Measurements from ENCODE around the gene DGKG.

DGKG gene

GRCh38 chr3:186317478-186317877 is 44.6 kb downstream of the DGKG start:
- Mint-ChIP-seq H3K27me3 (no peaks in the 10 kb centered on the region), H3K27ac (no peak overlapping the region), H3K9me3 (no peaks in the 10 kb centered on the region), H3K4me1 (ENCODE audit: low read depth) (no peaks in the 10 kb centered on the region), H3K36me3 (ENCODE audit: low read depth) (no peaks in the 10 kb centered on the region), H3K4me3 (no peak overlapping the region)
- no peak for DNase-seq

DNA sequence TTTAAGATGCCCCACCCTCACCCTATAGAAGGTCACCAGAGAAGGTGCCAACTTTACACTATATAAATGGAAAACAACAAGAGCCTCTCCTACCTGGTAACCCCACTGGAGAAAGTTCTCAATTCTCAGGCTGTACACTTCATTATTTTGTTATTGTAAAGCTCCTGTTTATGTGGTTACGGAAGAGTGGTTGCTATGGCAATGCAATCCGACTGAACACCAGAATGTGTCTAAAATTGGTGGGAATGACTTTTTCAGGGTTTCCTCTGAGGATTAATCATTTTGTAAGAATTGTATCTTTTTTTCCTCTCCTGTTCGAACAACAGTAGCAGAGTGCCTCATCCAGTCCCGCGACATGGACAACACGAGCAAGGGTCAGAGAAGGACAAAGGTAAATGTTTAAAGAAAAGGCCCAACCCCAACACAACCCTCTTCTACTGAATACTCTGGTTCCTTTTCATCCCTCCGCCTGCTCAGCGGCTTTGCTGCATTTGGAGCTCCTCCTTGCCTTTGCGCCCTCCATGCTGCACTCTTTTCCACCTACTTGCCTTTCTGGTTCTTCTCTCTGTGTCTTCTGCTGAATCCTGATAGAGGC is 45.3 kb downstream of the DGKG start:
- Mint-ChIP-seq H3K36me3 (ENCODE audit: low read depth) (no peaks in the 10 kb centered on the region), H3K4me3 (no peak overlapping the region), H3K4me1 (ENCODE audit: low read depth) (no peaks in the 10 kb centered on the region)

DNA sequence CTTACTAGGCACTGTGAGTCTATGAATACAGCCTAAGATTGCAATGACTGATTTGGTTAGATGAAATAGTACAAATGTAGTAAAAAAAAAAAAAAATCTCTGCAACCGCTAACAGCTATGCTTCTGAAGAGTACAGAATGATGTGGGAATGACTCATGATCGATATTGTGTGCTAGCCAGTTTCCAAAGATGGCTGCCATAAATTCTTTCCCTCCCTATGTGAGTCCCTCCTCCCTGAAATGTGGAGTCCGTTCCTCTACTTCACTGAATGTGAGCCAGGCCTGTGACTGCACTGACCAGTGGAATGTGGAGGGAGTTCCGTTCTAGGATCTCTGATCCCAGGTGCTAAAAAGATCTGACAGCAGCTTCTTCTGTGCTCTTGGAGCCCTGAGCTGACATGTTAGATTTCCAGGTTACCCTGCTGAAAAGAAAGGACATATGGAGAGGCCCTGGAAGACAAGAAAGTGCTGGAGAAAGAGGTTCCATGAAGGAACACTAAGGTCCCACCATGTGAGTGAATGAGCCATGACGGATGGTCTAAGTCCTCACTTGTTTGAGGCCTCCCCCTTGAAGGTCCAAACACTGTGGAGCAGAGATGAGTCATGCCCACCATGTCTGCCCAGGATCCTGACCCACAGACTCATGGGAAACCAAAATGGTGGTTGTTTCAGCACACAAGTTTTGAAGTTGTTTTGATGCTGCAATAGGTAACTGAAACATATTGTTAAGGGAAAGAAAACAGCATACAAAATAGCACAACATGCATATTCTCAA is 46.3 kb downstream of the DGKG start:
- no peak for DNase-seq
- Mint-ChIP-seq H3K4me3 (no peak overlapping the region), H3K4me1 (ENCODE audit: low read depth) (no peaks in the 10 kb centered on the region), H3K9me3 (no peaks in the 10 kb centered on the region), H3K27ac (no peak overlapping the region), H3K27me3 (no peaks in the 10 kb centered on the region), H3K36me3 (ENCODE audit: low read depth) (no peaks in the 10 kb centered on the region)

More for the DNA sequence above, 45.3 kb downstream of the DGKG start:
- Mint-ChIP-seq H3K27ac (no peak overlapping the region), H3K27me3 (no peaks in the 10 kb centered on the region), H3K9me3 (no peaks in the 10 kb centered on the region)
- DNase-seq = no peak

- Mint-ChIP-seq H3K4me3 (no peak overlapping the region), H3K36me3 (ENCODE audit: low read depth) (no peaks in the 10 kb centered on the region)
Observed at GRCh38 chr3:186314896-186315295, 47.1 kb downstream of the DGKG start.

GRCh38 chr3:186311441-186311840 is 50.6 kb downstream of the DGKG start:
- H3K4me3 Mint-ChIP-seq = no peak overlapping the region
- H3K27me3 Mint-ChIP-seq = peaks cover 11% of the 10 kb centered on the region
- no peak for DNase-seq
- H3K9me3 Mint-ChIP-seq = no peaks in the 10 kb centered on the region
- no peaks in the 10 kb centered on the region for H3K4me1 Mint-ChIP-seq (ENCODE audit: low read depth)
- H3K27ac Mint-ChIP-seq = no peak overlapping the region
- H3K36me3 Mint-ChIP-seq (ENCODE audit: low read depth) = no peaks in the 10 kb centered on the region

More at GRCh38 chr3:186314896-186315295, 47.1 kb downstream of the DGKG start:
- Mint-ChIP-seq H3K4me1 (ENCODE audit: low read depth) (no peaks in the 10 kb centered on the region), H3K27me3 (no peaks in the 10 kb centered on the region), H3K27ac (no peak overlapping the region), H3K9me3 (no peaks in the 10 kb centered on the region)
- DNase-seq = no peak

GRCh38 chr3:186308549-186308948 is 53.5 kb downstream of the DGKG start:
- no peaks in the 10 kb centered on the region for H3K9me3 Mint-ChIP-seq
- no peaks in the 10 kb centered on the region for H3K4me1 Mint-ChIP-seq (ENCODE audit: low read depth)
- no peak overlapping the region for H3K4me3 Mint-ChIP-seq
- H3K36me3 Mint-ChIP-seq (ENCODE audit: low read depth) = no peaks in the 10 kb centered on the region
- H3K27me3 Mint-ChIP-seq = peaks cover 14% of the 10 kb centered on the region
- no peak overlapping the region for H3K27ac Mint-ChIP-seq
- DNase-seq = no peak

DNA sequence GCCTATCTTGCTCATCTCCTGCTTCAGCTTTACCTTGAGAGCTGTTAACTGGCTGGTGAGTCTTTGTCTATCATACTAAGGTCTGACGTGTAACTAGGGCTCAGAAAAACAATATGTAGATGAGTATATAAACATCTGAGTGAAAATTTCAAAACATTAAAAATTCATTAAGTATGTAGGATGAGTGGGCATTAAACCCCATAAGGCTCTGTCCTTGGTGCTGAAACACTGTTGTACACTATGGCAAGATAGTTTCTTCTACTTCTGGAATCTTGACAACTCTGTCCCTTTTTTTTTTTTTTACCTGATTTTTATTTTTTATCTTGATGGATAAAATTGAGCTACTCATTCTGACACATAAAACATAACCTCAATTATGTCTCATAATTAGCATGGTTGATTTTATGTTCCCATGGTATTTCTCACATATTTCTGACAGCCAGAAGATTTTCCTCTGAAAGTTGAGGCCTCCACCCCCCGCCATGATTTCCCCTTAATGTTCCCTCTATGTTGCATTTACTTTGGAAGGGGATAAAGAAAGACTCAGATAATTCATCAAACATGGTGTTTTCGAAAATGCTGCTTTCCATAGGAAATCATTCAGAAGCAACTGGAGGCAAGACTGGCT is 54.3 kb downstream of the DGKG start:
- DNase-seq = no peak
- H3K9me3 Mint-ChIP-seq = no peaks in the 10 kb centered on the region
- no peak overlapping the region for H3K4me3 Mint-ChIP-seq
- no peaks in the 10 kb centered on the region for H3K36me3 Mint-ChIP-seq (ENCODE audit: low read depth)
- H3K27me3 Mint-ChIP-seq = peaks cover 19% of the 10 kb centered on the region
- H3K4me1 Mint-ChIP-seq (ENCODE audit: low read depth) = no peaks in the 10 kb centered on the region
- H3K27ac Mint-ChIP-seq = no peak overlapping the region

DNA sequence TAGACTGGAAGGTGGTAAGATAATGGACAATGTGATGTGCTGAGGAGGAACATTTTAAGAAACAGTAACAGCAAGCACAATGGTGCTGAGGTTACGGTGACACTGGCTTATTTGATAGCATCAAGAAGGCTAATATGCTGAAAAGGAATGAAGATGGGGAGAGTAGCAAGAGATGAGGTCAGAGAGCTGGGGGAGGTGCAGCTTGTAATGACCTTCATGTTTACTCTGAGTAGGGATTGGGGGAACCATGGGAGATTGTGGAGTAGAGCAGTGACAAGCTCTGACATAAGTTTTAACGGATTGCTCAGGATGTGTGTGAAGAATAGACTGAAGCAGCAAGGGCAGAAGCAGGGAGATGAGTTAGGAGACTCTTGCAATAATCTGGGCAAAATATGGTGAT is 56.7 kb downstream of the DGKG start:
- Mint-ChIP-seq H3K9me3 (no peaks in the 10 kb centered on the region), H3K36me3 (ENCODE audit: low read depth) (no peaks in the 10 kb centered on the region), H3K27me3 (peaks cover 19% of the 10 kb centered on the region), H3K27ac (no peak overlapping the region), H3K4me3 (no peak overlapping the region), H3K4me1 (ENCODE audit: low read depth) (no peaks in the 10 kb centered on the region)
- DNase-seq = no peak

DNA sequence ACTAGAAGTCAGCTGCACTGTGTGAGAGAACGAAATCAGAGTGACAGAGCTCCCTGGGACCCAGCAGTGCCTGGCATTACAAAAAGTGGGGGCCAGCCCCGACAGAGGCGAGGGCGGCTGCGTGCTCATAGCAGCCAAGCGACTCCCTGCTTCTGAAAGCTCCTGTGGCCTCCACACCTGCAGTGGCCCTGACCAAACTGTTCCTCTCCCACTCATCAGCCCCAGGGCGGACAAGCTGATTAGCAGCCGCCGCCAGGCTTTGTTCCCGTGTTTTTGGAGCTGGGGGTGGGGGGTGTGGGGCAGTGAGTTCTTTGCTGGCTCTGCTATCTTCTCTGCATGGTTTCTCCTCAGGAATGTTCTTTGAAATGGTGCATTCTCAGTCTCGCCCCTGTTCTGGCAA is 58.1 kb downstream of the DGKG start:
- H3K4me1 Mint-ChIP-seq (ENCODE audit: low read depth) = no peaks in the 10 kb centered on the region
- no peak for DNase-seq
- no peaks in the 10 kb centered on the region for H3K9me3 Mint-ChIP-seq
- H3K4me3 Mint-ChIP-seq = no peak overlapping the region
- peaks cover 15% of the 10 kb centered on the region for H3K27me3 Mint-ChIP-seq
- H3K27ac Mint-ChIP-seq = no peak overlapping the region
- no peaks in the 10 kb centered on the region for H3K36me3 Mint-ChIP-seq (ENCODE audit: low read depth)

- no peak for DNase-seq
- no peak overlapping the region for H3K4me3 Mint-ChIP-seq
- H3K4me1 Mint-ChIP-seq (ENCODE audit: low read depth) = no peaks in the 10 kb centered on the region
Observed at GRCh38 chr3:186299327-186299726, 62.7 kb downstream of the DGKG start.

GRCh38 chr3:186298876-186299275 is 63.2 kb downstream of the DGKG start:
- no peaks in the 10 kb centered on the region for H3K36me3 Mint-ChIP-seq (ENCODE audit: low read depth)
- H3K4me3 Mint-ChIP-seq = no peak overlapping the region
- no peak for DNase-seq
- no peaks in the 10 kb centered on the region for H3K9me3 Mint-ChIP-seq
- no peak overlapping the region for H3K27ac Mint-ChIP-seq
- peaks cover 10% of the 10 kb centered on the region for H3K27me3 Mint-ChIP-seq
- H3K4me1 Mint-ChIP-seq (ENCODE audit: low read depth) = no peaks in the 10 kb centered on the region

More at GRCh38 chr3:186299327-186299726, 62.7 kb downstream of the DGKG start:
- no peak overlapping the region for H3K27ac Mint-ChIP-seq
- no peaks in the 10 kb centered on the region for H3K36me3 Mint-ChIP-seq (ENCODE audit: low read depth)
- H3K27me3 Mint-ChIP-seq = peaks cover 10% of the 10 kb centered on the region
- H3K9me3 Mint-ChIP-seq = no peaks in the 10 kb centered on the region

GRCh38 chr3:186290796-186291195 is 71.2 kb downstream of the DGKG start:
- no peak for DNase-seq
- Mint-ChIP-seq H3K4me1 (ENCODE audit: low read depth) (no peaks in the 10 kb centered on the region), H3K9me3 (no peaks in the 10 kb centered on the region), H3K36me3 (ENCODE audit: low read depth) (no peaks in the 10 kb centered on the region), H3K4me3 (no peak overlapping the region), H3K27me3 (no peaks in the 10 kb centered on the region), H3K27ac (no peak overlapping the region)

GRCh38 chr3:186287711-186288110 is 74.3 kb downstream of the DGKG start:
- no peaks in the 10 kb centered on the region for H3K9me3 Mint-ChIP-seq
- no peak overlapping the region for H3K4me3 Mint-ChIP-seq
- H3K4me1 Mint-ChIP-seq (ENCODE audit: low read depth) = no peaks in the 10 kb centered on the region
- H3K27ac Mint-ChIP-seq = no peak overlapping the region
- H3K36me3 Mint-ChIP-seq (ENCODE audit: low read depth) = no peaks in the 10 kb centered on the region
- no peak for DNase-seq
- H3K27me3 Mint-ChIP-seq = peaks cover 4% of the 10 kb centered on the region

- DNase-seq = no peak
- Mint-ChIP-seq H3K4me3 (no peak overlapping the region), H3K4me1 (ENCODE audit: low read depth) (peaks cover 2% of the 10 kb centered on the region), H3K9me3 (no peaks in the 10 kb centered on the region), H3K27ac (no peak overlapping the region), H3K36me3 (ENCODE audit: low read depth) (no peaks in the 10 kb centered on the region), H3K27me3 (peaks cover 4% of the 10 kb centered on the region)
Observed at GRCh38 chr3:186286114-186286513, 75.9 kb downstream of the DGKG start.

GRCh38 chr3:186284661-186285060 is 77.4 kb downstream of the DGKG start:
- Mint-ChIP-seq H3K27ac (no peak overlapping the region), H3K4me1 (ENCODE audit: low read depth) (peaks cover 5% of the 10 kb centered on the region), H3K4me3 (no peak overlapping the region)

More at GRCh38 chr3:186284661-186285060, 77.4 kb downstream of the DGKG start:
- H3K36me3 Mint-ChIP-seq (ENCODE audit: low read depth) = no peaks in the 10 kb centered on the region
- no peak for DNase-seq
- peaks cover 4% of the 10 kb centered on the region for H3K27me3 Mint-ChIP-seq
- no peaks in the 10 kb centered on the region for H3K9me3 Mint-ChIP-seq
